Measurements from ENCODE around the gene HDAC7.

Gene HDAC7

DNA sequence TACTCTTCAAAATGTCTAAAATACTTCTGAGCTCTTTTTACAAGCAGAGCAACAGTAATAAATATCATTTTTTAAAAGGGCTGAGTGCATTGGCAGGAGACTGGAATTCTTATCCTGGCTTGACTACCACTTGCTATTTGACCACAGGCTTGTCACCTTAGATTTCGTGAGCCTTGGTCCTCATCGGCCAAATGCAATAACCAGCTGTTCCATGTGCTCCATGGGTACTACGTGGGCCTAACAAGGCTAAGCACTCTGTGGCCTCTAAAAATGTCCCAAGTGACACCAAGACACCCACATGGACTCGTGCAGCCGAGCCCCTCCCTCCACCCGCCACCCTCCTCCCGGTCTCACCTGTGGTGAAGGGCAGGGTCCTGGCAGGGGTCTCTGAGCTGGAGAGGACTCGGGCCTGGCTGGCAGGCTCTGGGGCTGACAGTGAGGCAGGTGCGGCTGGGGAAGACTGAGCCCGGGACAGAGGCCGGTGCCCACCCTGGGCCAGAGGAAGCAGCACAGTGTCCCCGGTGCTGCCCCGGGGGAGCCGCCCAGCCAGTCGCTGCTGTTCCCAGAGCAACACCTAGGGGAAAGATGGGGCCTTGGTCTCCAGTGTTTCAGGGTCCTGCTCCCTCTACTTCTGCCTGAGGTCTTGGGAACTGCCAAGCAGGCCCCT is 26.6 kb downstream of the HDAC7 start:
- no peak for DNase-seq (ENCODE audit: low read depth)

- no peak for DNase-seq (ENCODE audit: low read depth)
Measured at GRCh38 chr12:47791874-47792273, 27.8 kb downstream of the HDAC7 start.

- DNase-seq (ENCODE audit: low read depth) = no peak
Measured at GRCh38 chr12:47791351-47791746, 28.4 kb downstream of the HDAC7 start.

DNA sequence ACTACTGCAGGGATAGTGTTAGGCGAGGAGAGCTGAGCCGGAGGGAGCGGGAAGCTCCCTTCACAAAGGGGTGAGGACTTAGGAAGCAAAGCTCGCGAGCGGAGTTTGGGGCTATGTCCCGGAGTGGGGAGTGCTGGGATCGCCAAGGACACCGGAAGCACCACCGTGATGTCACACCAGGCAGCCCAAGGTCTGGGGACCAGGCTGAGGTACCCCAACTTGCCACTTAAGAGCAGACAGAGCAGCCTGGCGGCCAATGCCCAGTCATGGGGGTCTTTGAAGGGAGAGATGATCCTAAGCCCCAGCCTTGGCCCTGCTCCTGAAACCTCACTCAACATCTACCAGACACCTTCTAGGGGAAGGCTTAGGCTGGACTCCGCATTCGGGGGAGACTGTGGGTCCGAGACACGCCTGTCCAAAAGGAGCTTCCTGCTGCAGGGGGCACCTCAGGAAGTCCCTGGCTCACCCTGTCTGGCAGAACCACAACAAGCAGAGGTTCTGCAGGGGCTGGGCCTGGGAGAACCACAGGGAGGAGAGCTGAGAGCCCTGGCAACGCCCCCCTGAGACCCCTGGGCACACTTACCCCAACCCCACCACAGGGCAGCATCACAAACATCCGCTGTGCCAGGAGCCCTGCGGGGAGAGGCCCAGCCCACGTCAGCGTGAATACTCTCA is 28.9 kb downstream of the HDAC7 start:
- DNase-seq (ENCODE audit: low read depth) = no peak

- DNase-seq (ENCODE audit: low read depth) = no peak
Measured at GRCh38 chr12:47789712-47790489, 29.8 kb downstream of the HDAC7 start.

DNA sequence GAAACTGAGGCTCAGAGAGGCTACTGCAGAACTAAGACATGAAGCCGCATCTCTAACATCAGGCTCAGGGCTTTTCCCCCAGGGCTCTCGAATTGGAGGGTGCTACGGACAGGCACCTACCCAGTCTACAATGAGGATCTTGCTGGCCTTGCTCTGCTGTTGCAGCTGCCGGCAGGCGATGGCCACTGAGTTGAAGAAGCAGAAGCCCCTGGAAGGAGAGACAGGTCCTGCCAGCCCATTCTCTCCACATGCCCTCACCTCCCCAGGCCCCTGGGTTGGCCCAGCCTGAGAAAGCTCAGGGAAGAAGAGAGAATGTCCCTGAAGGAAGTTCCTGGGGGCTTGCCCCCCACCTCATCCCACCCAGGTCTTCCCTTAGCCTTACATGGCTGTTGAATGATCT is 30.6 kb downstream of the HDAC7 start:
- DNase-seq (ENCODE audit: low read depth) = no peak

GRCh38 chr12:47787596-47788319 is 31.9 kb downstream of the HDAC7 start:
- no peak for DNase-seq (ENCODE audit: low read depth)

GRCh38 chr12:47786662-47787280 is 32.9 kb downstream of the HDAC7 start:
- DNase-seq (ENCODE audit: low read depth) = no peak

GRCh38 chr12:47785887-47786661 is 33.6 kb downstream of the HDAC7 start:
- no peak for DNase-seq (ENCODE audit: low read depth)

DNA sequence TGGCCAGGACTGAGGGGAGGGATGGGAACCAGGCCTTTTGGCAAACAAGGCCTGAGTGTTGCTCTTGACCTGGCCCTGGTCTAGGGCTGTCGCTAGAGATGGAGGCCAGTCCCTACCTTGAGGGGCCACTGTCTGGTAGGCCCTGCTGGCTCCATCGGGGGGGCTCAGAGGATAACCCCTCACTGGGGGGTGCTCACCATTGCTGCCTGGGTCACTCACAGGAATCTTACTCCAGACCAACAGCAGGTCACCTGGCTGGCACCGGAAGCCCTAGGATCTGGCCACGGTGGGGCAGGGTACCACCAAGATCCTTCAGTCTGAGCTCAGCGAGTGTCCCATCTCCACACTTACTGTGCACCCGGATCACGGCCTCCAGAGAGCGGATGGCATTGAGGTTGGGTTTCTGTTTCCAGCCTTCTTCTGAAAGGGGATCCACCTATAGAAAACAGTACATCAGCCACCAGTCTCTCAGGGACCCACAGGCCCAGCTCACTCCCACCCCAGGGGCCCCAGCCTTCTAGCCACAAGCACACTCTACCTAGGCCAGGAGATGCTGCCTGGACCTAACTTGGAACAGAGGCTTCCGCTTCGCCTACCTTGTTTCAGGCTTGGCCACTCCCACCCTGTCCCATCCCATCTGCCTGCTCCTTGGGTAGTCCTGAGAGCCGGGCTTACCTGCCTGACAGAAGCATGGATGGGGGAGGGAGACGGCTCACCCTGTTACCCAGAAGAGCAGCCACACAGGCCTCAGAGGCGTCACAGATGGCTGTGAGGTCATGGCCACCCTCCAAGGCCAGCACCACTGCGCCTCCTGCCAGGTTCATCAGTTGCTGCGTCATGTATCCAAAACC is 34.4 kb downstream of the HDAC7 start:
- no peak for DNase-seq (ENCODE audit: low read depth)

DNA sequence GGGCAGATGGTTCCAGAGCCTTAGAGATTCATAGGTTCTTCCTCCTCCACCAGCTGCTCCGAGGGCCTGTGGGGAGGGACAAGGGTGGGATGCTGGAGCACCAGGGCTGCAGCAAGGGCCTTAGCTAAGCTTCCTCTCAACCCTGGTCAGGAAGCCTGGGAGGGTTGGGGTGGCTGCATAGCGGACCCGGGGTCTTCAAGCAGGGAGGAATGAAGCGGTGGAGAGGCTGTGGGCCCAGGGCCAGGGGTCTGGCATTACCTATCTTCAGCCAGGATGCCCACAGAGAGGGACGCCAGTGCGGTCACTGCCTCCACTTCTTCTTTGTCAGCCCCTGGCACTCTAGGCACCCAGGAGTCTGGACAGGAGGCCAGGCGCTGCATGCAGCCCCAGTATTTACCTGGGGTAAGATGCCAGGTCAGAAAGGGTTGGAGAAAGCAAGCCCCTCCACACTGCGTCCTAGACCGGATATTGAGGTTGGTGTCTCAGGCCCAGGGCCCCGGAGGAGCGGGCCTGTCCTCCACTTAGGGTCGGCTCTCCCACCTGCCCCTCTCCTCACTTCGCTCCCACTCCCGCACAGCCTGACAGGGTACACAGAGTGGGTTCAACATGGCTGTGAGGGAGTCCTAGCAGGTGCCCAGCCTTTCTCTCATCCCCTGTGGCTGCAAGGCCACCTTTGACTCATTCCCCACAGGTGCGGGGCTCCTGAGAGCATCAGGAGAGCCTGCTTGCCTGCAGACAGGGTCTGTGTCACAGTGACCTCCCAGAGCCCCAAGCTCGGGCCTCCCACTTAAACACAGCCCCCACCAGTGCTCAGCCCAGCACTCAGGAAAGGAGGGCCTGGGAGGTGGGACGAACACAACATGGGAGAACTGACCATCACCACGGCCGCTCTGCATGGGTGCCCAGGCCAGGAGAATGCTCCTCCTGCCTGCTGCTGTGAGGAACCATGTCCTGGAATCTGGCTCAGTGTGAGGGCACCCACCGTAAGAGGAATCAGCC is 35.6 kb downstream of the HDAC7 start:
- no peak for DNase-seq (ENCODE audit: low read depth)

DNA sequence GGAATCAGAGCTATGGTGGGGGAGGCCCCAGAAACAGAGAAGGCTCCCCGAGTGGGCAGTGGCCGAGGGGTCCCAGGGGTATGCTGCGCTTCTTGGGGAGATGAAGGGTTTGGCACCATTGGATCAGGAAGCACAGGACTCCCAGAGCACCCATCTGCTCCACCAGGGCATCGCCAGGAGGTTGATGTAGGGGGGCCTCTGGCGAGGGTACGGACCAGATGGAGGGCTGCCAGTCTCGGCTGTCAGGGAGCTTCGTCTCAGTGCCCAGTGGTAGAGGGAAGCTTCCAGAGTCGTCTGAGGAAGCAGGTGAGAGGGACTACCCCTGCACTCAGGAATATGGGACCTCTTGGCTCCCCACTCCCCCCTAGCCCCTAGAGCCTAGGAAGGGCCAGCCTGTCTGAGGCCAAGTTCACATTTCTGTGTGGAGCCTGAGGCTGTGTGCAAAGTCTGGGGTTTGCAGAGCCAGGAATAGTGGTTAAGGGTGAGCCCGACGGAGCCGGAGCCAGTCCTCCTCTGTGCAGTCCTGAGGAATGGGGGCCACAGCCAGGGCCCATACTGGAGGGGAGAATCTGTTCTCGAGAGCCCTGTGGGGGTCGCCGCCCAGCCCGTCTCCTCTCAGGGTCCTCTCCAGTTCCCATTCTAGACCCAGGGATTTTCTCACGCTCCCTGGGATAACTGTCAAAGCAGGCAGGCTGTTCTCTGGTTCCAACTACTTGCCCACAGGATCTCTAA is 36.5 kb downstream of the HDAC7 start:
- no peak for DNase-seq (ENCODE audit: low read depth)

DNA sequence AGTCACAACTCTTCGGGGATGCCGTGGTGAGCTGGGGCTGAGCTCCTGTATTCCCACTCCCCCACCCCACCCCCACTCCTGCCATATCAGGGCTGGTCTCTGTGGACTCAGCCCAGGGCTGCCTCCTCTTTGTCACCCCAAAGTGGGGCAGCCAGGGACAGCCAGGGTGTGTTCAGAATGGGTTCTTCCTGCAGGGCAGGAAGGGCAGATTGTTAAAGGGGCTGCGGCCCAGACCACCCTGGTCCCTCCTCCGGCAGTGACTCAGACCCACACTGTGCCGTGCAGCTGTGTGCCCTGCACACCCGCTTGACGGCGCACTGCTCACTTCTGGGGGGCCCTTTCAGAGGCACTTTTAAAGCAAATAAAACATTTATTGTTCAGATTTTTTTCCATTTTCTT is 37.3 kb downstream of the HDAC7 start:
- DNase-seq (ENCODE audit: low read depth) = no peak

- no peak for DNase-seq (ENCODE audit: low read depth)
Measured at GRCh38 chr12:47781479-47782371, 38.0 kb downstream of the HDAC7 start.

DNA sequence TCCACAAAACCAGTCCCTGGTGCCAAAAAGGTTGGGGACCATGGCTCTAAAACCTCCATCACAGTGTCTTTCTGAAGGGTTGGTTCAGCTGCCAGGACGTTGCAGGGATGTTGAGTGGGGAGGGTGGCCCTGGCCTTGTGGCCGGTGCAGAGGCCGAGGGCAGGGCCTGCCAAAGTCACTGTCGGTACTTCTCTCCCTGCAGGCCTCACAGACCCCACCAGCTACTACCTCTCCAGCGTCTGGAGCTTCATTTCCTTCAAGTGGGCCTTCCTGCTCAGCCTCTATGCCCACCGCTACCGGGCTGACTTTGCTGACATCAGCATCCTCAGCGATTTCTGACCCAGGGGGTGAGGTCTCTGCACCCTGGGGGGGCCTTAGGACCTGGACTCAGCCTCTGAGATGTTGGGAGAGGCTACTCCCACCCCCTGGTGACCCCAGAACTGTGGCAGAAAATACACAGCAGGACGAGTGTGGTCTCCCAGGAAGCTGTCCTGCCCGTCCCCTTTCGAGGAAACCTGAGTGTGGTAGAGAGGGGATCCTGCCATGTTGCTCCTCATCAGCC is 39.7 kb downstream of the HDAC7 start:
- DNase-seq (ENCODE audit: low read depth) = no peak

- peak; percentile 82 for DNase-seq (ENCODE audit: low read depth)
Measured at GRCh38 chr12:47779301-47779942, 40.3 kb downstream of the HDAC7 start.

Data from stimulated activated CD8-positive, alpha-beta memory T cell treated with anti-CD3 and anti-CD28 coated beads, Interleukin-12 subunit alpha, Interleukin-12 subunit beta, amount 100 ng/mL, for 4 hours (primary cell).